Gastrocnemius medialis (tissue), 4 donors: ENCODE results near the gene TAF1B. TPM values are rescaled to one million over a fixed set of nuclear protein-coding genes. Genes with fewer than 3 reads are reported as not detected.
A peak's percentile ranks its signal among the peaks of the same experiment; 100 is the strongest.
"Not testable (repeated sequence)": the region's sequence is repeated elsewhere in the genome, so short reads cannot be mapped to it uniquely, and the experiment has no call there.

Experiments
- ATAC-seq, 2 donors: fragments of 150-250 bp; one replicate each; pipeline ENCODE4 v1.9.1; 2016
- DNase-seq, 2 donors: peaks; one replicate each; pipeline ENCODE4 v3.0.0-alpha.2; 2019
- H3K27ac ChIP-seq, 4 donors: fragments of 200-600 bp; sonication (generic); 1 replicate in 1 of 4; 2 replicates in 3 of 4; pipeline ENCODE4 v1.5.1; 2016 to 2018; ENCODE audit warnings: mild to moderate bottlenecking in 2 of 4, moderate library complexity in 1 of 4
- H3K27me3 ChIP-seq, 3 donors: fragments of 200-600 bp; sonication (generic) in 2 of 3; 1 replicate in 1 of 3; 2 replicates in 2 of 3; pipeline versions ENCODE4 v1.5.1 to v1.6.0; 2016 to 2019; ENCODE audit warnings: mild to moderate bottlenecking in 1 of 3, moderate library complexity in 1 of 3
- H3K36me3 ChIP-seq, 2 donors: fragments of 200-600 bp; sonication (generic) in 1 of 2; one replicate each; pipeline ENCODE4 v1.5.1; 2017 to 2018
- H3K4me1 ChIP-seq, 2 donors: fragments of 200-600 bp; sonication (generic) in 1 of 2; one replicate each; pipeline ENCODE4 v1.5.1; 2016 to 2017; ENCODE audit warnings: mild to moderate bottlenecking in 2 of 2
- H3K4me3 ChIP-seq, 4 donors: fragments of 200-600 bp; sonication (generic) in 3 of 4; 1 replicate in 1 of 4; 2 replicates in 3 of 4; pipeline ENCODE4 v1.5.1; 2016 to 2019; ENCODE audit warnings: mild to moderate bottlenecking in 2 of 4
- H3K9me3 ChIP-seq, 3 donors: fragments of 200-600 bp; sonication (generic) in 2 of 3; 1 replicate in 1 of 3; 2 replicates in 2 of 3; pipeline ENCODE4 v1.5.1; 2016 to 2019
- CTCF ChIP-seq, 5 experiments: fragments of 450-650 bp in 3 of 5; fragments of 200-600 bp in 2 of 5; sonication (generic) in 2 of 5; IDR thresholded peaks in 4 of 5; conservative IDR thresholded peaks in 1 of 5; 1 replicate in 4 of 5; 2 replicates in 1 of 5; pipeline ENCODE4 v1.5.1; 2016 to 2019; ENCODE audit warnings: antibody characterized with exemption in 5 of 5, mild to moderate bottlenecking in 3 of 5, moderate library complexity in 3 of 5
- POLR2A ChIP-seq, 2 donors: fragments of 450-650 bp; IDR thresholded peaks; one replicate each; pipeline ENCODE4 v1.6.1; 2017; ENCODE audit warnings: antibody characterized with exemption in 2 of 2, mild to moderate bottlenecking in 2 of 2, moderate library complexity in 2 of 2
- in situ Hi-C, 4 donors: fragments of 200-750 bp; cut with MboI; loops; one replicate each; pipeline versions ENCODE4 v1.15.0 to v1.8.0; 2017; ENCODE audit warnings: low sequenced_read_pairs in 4 of 4
- intact Hi-C: fragments of 100-400 bp; cut with DNase I; formaldehyde crosslinking; loops from one replicate; pipeline ENCODE4 v1.15.1; 2023; ENCODE audit warnings: low total_unique reads
- total RNA-seq, 4 donors: library from RNA; depleted of rRNA; stranded (reverse); fragments of >200 nt; gene quantifications; one replicate each; pipeline versions ENCODE4 v1.1.0 to v1.2.3, GENCODE V29; 2016

Gene TAF1B
- total RNA-seq, 4 donors from 2014 or later: 5.0 to 8.4 (median 7.3) TPM

GRCh38 chr2:9918275-9918674, 75.0 kb downstream of the TAF1B start:
- Histone ChIP-seq H3K4me3 (no peak overlapping the region), H3K4me1 (peaks cover 0 to 6% of the 10 kb centered on the region in 2 donors), H3K27ac (peak overlapping the region in 1 of 4 donors; percentile 6), H3K36me3 (peaks cover 0 to 15% of the 10 kb centered on the region in 2 donors), H3K9me3 (no peaks in the 10 kb centered on the region), H3K27me3 (no peaks in the 10 kb centered on the region)
- ATAC-seq: peak in 1 of 2 donors; percentile 25
- intact Hi-C loops (no loop called here), in situ Hi-C loops (no loop called here)
- DNase-seq: no peak
- TF ChIP-seq CTCF (IDR thresholded peaks at IDR 0.05 in 4 of 5, conservative IDR thresholded peaks at IDR 0.05 in 1 of 5) (no peak), POLR2A (IDR thresholded peaks at IDR 0.05) (no peak)

GRCh38 chr2:9919512-9919911, 76.2 kb downstream of the TAF1B start:
- ATAC-seq: no peak
- no peak for DNase-seq
- in situ Hi-C loops: no loop called here
- Histone ChIP-seq H3K9me3 (no peaks in the 10 kb centered on the region), H3K27ac (no peak overlapping the region), H3K4me3 (no peak overlapping the region), H3K27me3 (no peaks in the 10 kb centered on the region), H3K4me1 (peaks cover 0 to 6% of the 10 kb centered on the region in 2 donors), H3K36me3 (peaks cover 0 to 4% of the 10 kb centered on the region in 2 donors)
- TF ChIP-seq CTCF (IDR thresholded peaks at IDR 0.05 in 4 of 5, conservative IDR thresholded peaks at IDR 0.05 in 1 of 5) (no peak), POLR2A (IDR thresholded peaks at IDR 0.05) (no peak)
- intact Hi-C loops: no loop called here

- H3K27me3 ChIP-seq: not testable (repeated sequence)
Measured at GRCh38 chr2:9927020-9927419, 83.7 kb downstream of the TAF1B start.

GRCh38 chr2:9937258-9937657, 94.0 kb downstream of the TAF1B start:
- intact Hi-C loops: no loop called here
- in situ Hi-C loops: no loop called here
- no peaks in the 10 kb centered on the region for H3K4me1 ChIP-seq

More at GRCh38 chr2:9927020-9927419, 83.7 kb downstream of the TAF1B start:
- intact Hi-C loops, H3K4me1 ChIP-seq, H3K9me3 ChIP-seq, H3K27ac ChIP-seq, H3K4me3 ChIP-seq, in situ Hi-C loops, DNase-seq, H3K36me3 ChIP-seq, ATAC-seq: not testable (repeated sequence)

GRCh38 chr2:9937968-9938367, 94.7 kb downstream of the TAF1B start:
- no peaks in the 10 kb centered on the region for H3K27me3 ChIP-seq
- intact Hi-C loops: no loop called here
- H3K27ac ChIP-seq: no peak overlapping the region
- peaks cover 0 to 10% of the 10 kb centered on the region in 2 donors for H3K36me3 ChIP-seq
- in situ Hi-C loops: no loop called here
- no peak for ATAC-seq
- TF ChIP-seq CTCF (IDR thresholded peaks at IDR 0.05 in 4 of 5, conservative IDR thresholded peaks at IDR 0.05 in 1 of 5) (no peak), POLR2A (IDR thresholded peaks at IDR 0.05) (no peak)
- no peak overlapping the region for H3K4me3 ChIP-seq
- no peaks in the 10 kb centered on the region for H3K9me3 ChIP-seq
- DNase-seq: no peak
- H3K4me1 ChIP-seq: no peaks in the 10 kb centered on the region

More at GRCh38 chr2:9937258-9937657, 94.0 kb downstream of the TAF1B start:
- H3K36me3 ChIP-seq: peaks cover 0 to 18% of the 10 kb centered on the region in 2 donors
- H3K4me3 ChIP-seq: no peak overlapping the region
- TF ChIP-seq POLR2A (IDR thresholded peaks at IDR 0.05) (no peak), CTCF (IDR thresholded peaks at IDR 0.05 in 4 of 5, conservative IDR thresholded peaks at IDR 0.05 in 1 of 5) (no peak)
- ATAC-seq (no peak), DNase-seq (no peak)
- H3K27me3 ChIP-seq: no peaks in the 10 kb centered on the region
- no peaks in the 10 kb centered on the region for H3K9me3 ChIP-seq
- no peak overlapping the region for H3K27ac ChIP-seq
